Ovary (tissue), 3 donors: ENCODE results near the gene PTPRQ.

Experiments
- CTCF ChIP-seq, 3 donors: fragments of 450-650 bp in 2 of 3; fragments of 200-600 bp in 1 of 3; IDR thresholded peaks; one replicate each; pipeline versions ENCODE4 v1.5.1 to v1.8.0; 2016 to 2022; ENCODE audit warnings: antibody characterized with exemption in 3 of 3, mild to moderate bottlenecking in 1 of 3
- POLR2A ChIP-seq: fragments of 450-650 bp; IDR thresholded peaks from one replicate; pipeline ENCODE4 v1.6.1; 2017; ENCODE audit warnings: antibody characterized with exemption, mild to moderate bottlenecking, moderate library complexity
- donor health status: DM: no; HTN: no; CAD: no.

DNA sequence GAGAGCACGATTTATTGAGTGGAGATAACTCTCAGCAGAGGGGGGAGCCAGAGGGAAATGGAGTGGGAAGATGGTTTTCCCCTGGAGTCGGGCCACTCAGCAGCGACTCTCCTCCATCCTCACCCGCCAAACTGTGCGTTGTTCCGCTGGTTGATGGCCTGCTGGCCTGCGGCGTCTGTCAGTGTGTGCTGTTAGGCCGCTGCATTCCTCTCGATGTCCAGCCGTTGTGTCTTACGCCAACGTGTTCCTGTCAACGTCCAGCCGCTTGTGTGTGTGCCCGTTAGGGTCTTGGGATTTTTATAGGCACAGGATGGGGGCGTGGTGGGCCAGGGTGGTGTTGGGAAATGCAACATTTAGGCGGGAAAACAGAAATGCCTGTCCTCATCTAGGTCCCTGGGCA is 69.2 kb downstream of the PTPRQ start:
- TF ChIP-seq CTCF (IDR thresholded peaks at IDR 0.05) (no peak), POLR2A (no peak)
